Measurements from ENCODE around the gene TXNDC8. TPM values are rescaled to one million over a fixed set of nuclear protein-coding genes. Genes with fewer than 3 reads are reported as not detected.

TXNDC8 gene
- polyA plus RNA-seq, 3 donors = not detected

DNA sequence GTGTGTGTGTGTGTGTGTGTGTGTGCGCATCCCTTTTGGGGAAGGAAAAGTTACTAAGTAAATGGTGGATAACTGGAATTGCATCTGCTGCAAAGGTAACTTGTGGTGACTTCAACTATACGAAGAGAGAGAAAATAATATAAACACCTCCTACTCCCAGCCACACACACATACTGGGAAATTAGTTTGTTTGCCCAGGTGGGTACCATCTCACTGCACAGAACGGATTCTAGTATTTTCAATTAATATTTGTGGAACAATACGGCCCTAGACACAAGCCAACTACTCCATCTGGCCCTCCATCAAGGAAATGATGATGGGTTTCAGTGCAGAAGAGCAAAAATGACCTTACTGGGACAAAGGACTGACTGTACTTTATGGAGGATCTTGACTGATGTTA lies 49.2 kb downstream of the TXNDC8 start:
- intact Hi-C loops (cut with micrococcal nuclease) = no loop called here
- H3K79me2 ChIP-seq (ENCODE audit: insufficient read depth, low read length) = no peaks in the 10 kb centered on the region
- H3K9me3 ChIP-seq (replicated peaks in 1 of 2; ENCODE audit: control insufficient read depth in 1 of 2, insufficient read depth in 1 of 2, low read length in 2 of 2) = no peaks in the 10 kb centered on the region
- H3K4me1 ChIP-seq (ENCODE audit: control insufficient read depth in 1 of 2, insufficient read depth in 2 of 2, low read length in 2 of 2) = peaks cover 3 to 5% of the 10 kb centered on the region in 2 donors
- H4K20me1 ChIP-seq (ENCODE audit: insufficient read depth, low read length) = no peaks in the 10 kb centered on the region
- no peak overlapping the region for H3K27ac ChIP-seq (ENCODE audit: low read depth in 1 of 2, low read length in 2 of 2)
- Mint-ChIP-seq H3K9me3 (peaks cover 0 to 1% (median 0%) of the 10 kb centered on the region in 7 donors), H3K4me1 (peaks cover 7% of the 10 kb centered on the region), H3K4me3 (no peak overlapping the region), H3K36me3 (no peaks in the 10 kb centered on the region), H3K27me3 (ENCODE audit: low read depth in 3 of 3) (peaks cover 0 to 5% (median 1%) of the 10 kb centered on the region in 3 donors), H3K27ac (no peak overlapping the region)
- H3K9ac ChIP-seq (ENCODE audit: insufficient read depth, low read length, poor library complexity, severe bottlenecking) = no peak overlapping the region
- H3K27me3 ChIP-seq (ENCODE audit: control insufficient read depth in 2 of 2, insufficient read depth in 2 of 2, low read length in 2 of 2) = no peaks in the 10 kb centered on the region
- H3K4me2 ChIP-seq (replicated peaks; ENCODE audit: extremely low read depth, low read length, poor library complexity, severe bottlenecking) = no peak overlapping the region
- no peak for DNase-seq
- TF ChIP-seq, protein P1, sequence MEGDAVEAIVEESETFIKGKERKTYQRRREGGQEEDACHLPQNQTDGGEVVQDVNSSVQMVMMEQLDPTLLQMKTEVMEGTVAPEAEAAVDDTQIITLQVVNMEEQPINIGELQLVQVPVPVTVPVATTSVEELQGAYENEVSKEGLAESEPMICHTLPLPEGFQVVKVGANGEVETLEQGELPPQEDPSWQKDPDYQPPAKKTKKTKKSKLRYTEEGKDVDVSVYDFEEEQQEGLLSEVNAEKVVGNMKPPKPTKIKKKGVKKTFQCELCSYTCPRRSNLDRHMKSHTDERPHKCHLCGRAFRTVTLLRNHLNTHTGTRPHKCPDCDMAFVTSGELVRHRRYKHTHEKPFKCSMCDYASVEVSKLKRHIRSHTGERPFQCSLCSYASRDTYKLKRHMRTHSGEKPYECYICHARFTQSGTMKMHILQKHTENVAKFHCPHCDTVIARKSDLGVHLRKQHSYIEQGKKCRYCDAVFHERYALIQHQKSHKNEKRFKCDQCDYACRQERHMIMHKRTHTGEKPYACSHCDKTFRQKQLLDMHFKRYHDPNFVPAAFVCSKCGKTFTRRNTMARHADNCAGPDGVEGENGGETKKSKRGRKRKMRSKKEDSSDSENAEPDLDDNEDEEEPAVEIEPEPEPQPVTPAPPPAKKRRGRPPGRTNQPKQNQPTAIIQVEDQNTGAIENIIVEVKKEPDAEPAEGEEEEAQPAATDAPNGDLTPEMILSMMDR (IDR thresholded peaks at IDR 0.05) = no peak
- no peaks in the 10 kb centered on the region for H3K36me3 ChIP-seq (replicated peaks in 1 of 2; ENCODE audit: control insufficient read depth in 1 of 2, insufficient read depth in 2 of 2, low read length in 2 of 2)
- H3K4me3 ChIP-seq (replicated peaks in 1 of 3; ENCODE audit: low read depth in 2 of 3, low read length in 3 of 3) = no peak overlapping the region
- WGBS (ENCODE audit: insufficient coverage) = no CpG with 5 or more reads among the region's 4 CpGs
- no peak overlapping the region for H2AFZ ChIP-seq (ENCODE audit: insufficient read depth, low read depth, low read length, poor library complexity, severe bottlenecking)

DNA sequence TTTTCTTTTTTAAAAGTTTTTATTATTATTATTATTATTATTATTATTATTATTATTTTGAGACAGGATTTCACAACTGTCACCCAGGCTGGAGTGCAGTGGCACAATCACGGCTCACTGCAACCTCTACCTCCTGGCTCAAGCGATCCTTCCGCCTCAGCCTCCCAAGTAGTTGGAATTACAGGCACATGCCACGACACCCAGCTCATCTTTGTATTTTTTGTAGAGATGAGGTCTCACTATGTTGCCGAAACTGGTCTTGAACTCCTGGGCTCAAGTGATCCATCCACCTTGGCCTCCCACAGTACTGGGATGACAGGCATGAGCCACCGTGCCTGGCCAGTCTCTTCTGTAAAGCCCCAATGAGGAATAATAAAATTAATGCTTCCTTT lies 50.4 kb downstream of the TXNDC8 start:
- Mint-ChIP-seq H3K4me1 (peaks cover 18% of the 10 kb centered on the region), H3K9me3 (peaks cover 0 to 1% (median 0%) of the 10 kb centered on the region in 7 donors), H3K27me3 (ENCODE audit: low read depth in 3 of 3) (peaks cover 0 to 5% (median 1%) of the 10 kb centered on the region in 3 donors), H3K36me3 (no peaks in the 10 kb centered on the region), H3K4me3 (no peak overlapping the region), H3K27ac (no peak overlapping the region)
- no CpG with 5 or more reads among the region's 6 CpGs for WGBS (ENCODE audit: insufficient coverage)
- no peaks in the 10 kb centered on the region for H4K20me1 ChIP-seq (ENCODE audit: insufficient read depth, low read length)
- H3K9ac ChIP-seq (ENCODE audit: insufficient read depth, low read length, poor library complexity, severe bottlenecking) = no peak overlapping the region
- H3K4me3 ChIP-seq (replicated peaks in 1 of 3; ENCODE audit: low read depth in 2 of 3, low read length in 3 of 3) = no peak overlapping the region
- no peak overlapping the region for H3K4me2 ChIP-seq (replicated peaks; ENCODE audit: extremely low read depth, low read length, poor library complexity, severe bottlenecking)
- no peak overlapping the region for H2AFZ ChIP-seq (ENCODE audit: insufficient read depth, low read depth, low read length, poor library complexity, severe bottlenecking)
- H3K36me3 ChIP-seq (replicated peaks in 1 of 2; ENCODE audit: control insufficient read depth in 1 of 2, insufficient read depth in 2 of 2, low read length in 2 of 2) = no peaks in the 10 kb centered on the region
- TF ChIP-seq, protein P1 (IDR thresholded peaks at IDR 0.05) = no peak
- no peaks in the 10 kb centered on the region for H3K79me2 ChIP-seq (ENCODE audit: insufficient read depth, low read length)
- no peak for DNase-seq
- peaks cover 10 to 13% of the 10 kb centered on the region in 2 donors for H3K4me1 ChIP-seq (ENCODE audit: control insufficient read depth in 1 of 2, insufficient read depth in 2 of 2, low read length in 2 of 2)
- intact Hi-C loops (cut with micrococcal nuclease) = no loop called here
- no peak overlapping the region for H3K27ac ChIP-seq (ENCODE audit: low read depth in 1 of 2, low read length in 2 of 2)
- no peaks in the 10 kb centered on the region for H3K9me3 ChIP-seq (replicated peaks in 1 of 2; ENCODE audit: control insufficient read depth in 1 of 2, insufficient read depth in 1 of 2, low read length in 2 of 2)
- no peaks in the 10 kb centered on the region for H3K27me3 ChIP-seq (ENCODE audit: control insufficient read depth in 2 of 2, insufficient read depth in 2 of 2, low read length in 2 of 2)

All from CD14-positive monocyte (primary cell).